Loucy (cell line): Measurements from ENCODE around the gene JARID2.

ENCODE experiments used
- CTCF ChIP-seq: fragments of 200-600 bp; sonication (generic); conservative IDR thresholded peaks from 2 replicates; pipeline ENCODE4 v1.5.1; 2014; ENCODE audit warnings: mild to moderate bottlenecking, antibody characterized with exemption, low read length
- EZH2phosphoT487 ChIP-seq: fragments of 200-600 bp; IDR thresholded peaks from 2 replicates; pipeline ENCODE4 v1.6.1; 2018; ENCODE audit warnings: antibody characterized with exemption, mild to moderate bottlenecking, moderate library complexity, borderline replicate concordance

GRCh38 chr6:15356179-15356578 lies 110.3 kb downstream of the JARID2 start:
- TF ChIP-seq CTCF (no peak), EZH2phosphoT487 (no peak)
